Measurements from ENCODE around the gene COL27A1. TPM values are rescaled to one million over a fixed set of nuclear protein-coding genes. Genes with fewer than 3 reads are reported as not detected.

Gene COL27A1
- total RNA-seq, 1 donor: 2.1 TPM

GRCh38 chr9:114168281-114169028 is 13.1 kb downstream of the COL27A1 start:
- DNase-seq (ENCODE audit: low read depth): no peak
- H3K4me3 ChIP-seq (ENCODE audit: low read depth, low read length): no peak overlapping the region
- TF ChIP-seq CTCF (IDR thresholded peaks at IDR 0.05; ENCODE audit: insufficient read depth, low read length): no peak

- DNase-seq (ENCODE audit: low read depth): peak; percentile 66
Observed at GRCh38 chr9:114169029-114169951, 14.0 kb downstream of the COL27A1 start.

GRCh38 chr9:114169952-114170770 is 14.8 kb downstream of the COL27A1 start:
- TF ChIP-seq CTCF (IDR thresholded peaks at IDR 0.05; ENCODE audit: insufficient read depth, low read length): no peak
- no peak overlapping the region for H3K4me3 ChIP-seq (ENCODE audit: low read depth, low read length)
- no peak for DNase-seq (ENCODE audit: low read depth)

More at GRCh38 chr9:114169029-114169951, 14.0 kb downstream of the COL27A1 start:
- no peak overlapping the region for H3K4me3 ChIP-seq (ENCODE audit: low read depth, low read length)
- no peak for TF ChIP-seq CTCF (IDR thresholded peaks at IDR 0.05; ENCODE audit: insufficient read depth, low read length)

- no peak for TF ChIP-seq CTCF (IDR thresholded peaks at IDR 0.05; ENCODE audit: insufficient read depth, low read length)
- H3K4me3 ChIP-seq (ENCODE audit: low read depth, low read length): no peak overlapping the region
- DNase-seq (ENCODE audit: low read depth): no peak
Observed at GRCh38 chr9:114170771-114171461, 15.6 kb downstream of the COL27A1 start.

- H3K4me3 ChIP-seq (ENCODE audit: low read depth, low read length): no peak overlapping the region
- TF ChIP-seq CTCF (IDR thresholded peaks at IDR 0.05; ENCODE audit: insufficient read depth, low read length): no peak
- DNase-seq (ENCODE audit: low read depth): no peak
Observed at GRCh38 chr9:114171500-114171899, 16.2 kb downstream of the COL27A1 start.

Measured in fibroblast of the aortic adventitia (primary cell).